ENCODE data around the gene ATAD3B. TPM values are rescaled to one million over a fixed set of nuclear protein-coding genes. Genes with fewer than 3 reads are reported as not detected.

ATAD3B gene
- 8.3 TPM for total RNA-seq
- long read RNA-seq, full-length matches to known transcripts, result 8 of 17 reads
- long read RNA-seq, partial matches to known transcripts, result 1 of 17 reads
- long read RNA-seq, other reads (novel, unspliced or antisense), result 8 of 17 reads

- H3K4me1 ChIP-seq, result peaks cover 33% of the 10 kb centered on the region
- peak; percentile 96 for DNase-seq
- H3K4me3 ChIP-seq, result peak within 1 kb of the TSS; percentile 75
- no peaks in the 10 kb centered on the region for H3K27me3 ChIP-seq (ENCODE audit: low read depth)
- no peak for TF ChIP-seq CTCF (IDR thresholded peaks at IDR 0.05; ENCODE audit: borderline replicate concordance)
- H3K9me3 ChIP-seq (replicated peaks), result no peaks in the 10 kb centered on the region
- intact Hi-C loops (cut with micrococcal nuclease), result no loop called here
- H3K27ac ChIP-seq (replicated peaks), result peak within 1 kb of the TSS; percentile 89
- H3K36me3 ChIP-seq, result peaks cover 1% of the 10 kb centered on the region
These were observed at the start of gene ATAD3B for GRCh38 chr1:1471389-1472052. ATAD3B (plus strand) TSS chr1:1471765; CDS start chr1:1471885, 120 bp downstream.

GRCh38 chr1:1421907-1422464, 49.6 kb upstream of the ATAD3B start:
- no peak overlapping the region for H3K27ac ChIP-seq (replicated peaks)
- H3K36me3 ChIP-seq, result no peaks in the 10 kb centered on the region
- no peak for TF ChIP-seq CTCF (IDR thresholded peaks at IDR 0.05; ENCODE audit: borderline replicate concordance)
- intact Hi-C loops (cut with micrococcal nuclease), result no loop called here
- no peaks in the 10 kb centered on the region for H3K9me3 ChIP-seq (replicated peaks)
- H3K4me3 ChIP-seq, result no peak overlapping the region
- no peak for DNase-seq
- H3K4me1 ChIP-seq, result peaks cover 17% of the 10 kb centered on the region
- peaks cover 16% of the 10 kb centered on the region for H3K27me3 ChIP-seq (ENCODE audit: low read depth)

DNA sequence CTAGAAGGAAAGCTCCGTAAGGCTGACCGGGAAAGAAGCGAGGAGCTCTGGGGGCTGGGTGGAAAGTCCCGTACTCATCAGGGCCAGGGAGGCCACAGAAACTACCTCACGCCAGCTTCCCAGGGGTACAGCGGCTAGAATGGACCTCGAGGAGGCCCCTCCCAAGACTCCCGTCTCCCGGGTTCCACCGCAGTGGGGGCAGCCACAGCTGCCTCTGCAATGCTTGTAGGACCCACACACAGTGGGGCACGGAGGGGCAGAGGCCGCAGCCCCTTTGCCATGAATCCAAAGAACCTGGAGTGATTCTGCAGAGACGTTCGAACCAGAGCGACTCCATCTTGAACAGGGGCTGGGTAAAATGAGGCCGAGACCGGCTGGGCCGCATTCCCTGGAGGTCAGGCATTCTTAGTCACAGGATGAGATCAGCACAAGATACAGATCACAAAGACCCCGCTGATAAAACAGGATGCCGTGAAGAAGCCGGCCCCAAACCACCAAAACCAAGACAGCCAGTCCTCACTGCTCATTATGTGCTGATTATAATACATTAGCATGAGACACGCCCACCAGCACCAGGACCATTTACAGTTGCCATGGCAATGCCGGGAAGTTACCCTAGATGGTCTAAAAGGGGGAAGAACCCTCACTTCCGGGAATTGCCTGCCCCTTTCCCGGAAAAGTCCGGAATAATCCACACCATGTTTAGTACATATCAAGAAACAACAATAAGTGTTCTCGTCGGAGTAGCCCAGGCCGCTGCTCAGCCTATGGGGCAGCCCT, 48.9 kb upstream of the ATAD3B start:
- intact Hi-C loops (cut with micrococcal nuclease), result no loop called here
- TF ChIP-seq CTCF (IDR thresholded peaks at IDR 0.05; ENCODE audit: borderline replicate concordance), result no peak
- H3K9me3 ChIP-seq (replicated peaks), result no peaks in the 10 kb centered on the region
- H3K36me3 ChIP-seq, result no peaks in the 10 kb centered on the region
- no peak overlapping the region for H3K4me3 ChIP-seq
- H3K4me1 ChIP-seq, result peaks cover 17% of the 10 kb centered on the region
- no peak for DNase-seq
- H3K27me3 ChIP-seq (ENCODE audit: low read depth), result peaks cover 17% of the 10 kb centered on the region
- H3K27ac ChIP-seq (replicated peaks), result no peak overlapping the region

DNA sequence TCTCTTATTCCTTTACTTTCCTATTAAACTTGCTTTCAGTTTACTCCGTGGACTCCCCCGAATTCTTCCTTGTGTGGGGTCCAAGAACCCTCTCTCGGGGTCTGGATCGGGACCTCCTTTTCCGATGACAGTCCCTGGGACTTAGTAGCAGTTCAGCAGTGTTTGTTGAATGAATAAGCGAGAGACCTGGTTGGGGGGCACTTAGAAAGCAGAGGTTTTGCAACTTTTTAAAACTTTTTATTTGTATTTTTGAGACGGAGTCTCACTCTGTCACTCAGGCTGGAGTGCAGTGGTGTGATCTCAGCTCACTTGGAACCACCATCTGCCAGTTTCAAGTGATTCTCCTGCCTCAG, 48.3 kb upstream of the ATAD3B start:
- Histone ChIP-seq H3K9me3 (replicated peaks) (no peaks in the 10 kb centered on the region), H3K27ac (replicated peaks) (no peak overlapping the region), H3K4me1 (peaks cover 19% of the 10 kb centered on the region), H3K27me3 (ENCODE audit: low read depth) (peaks cover 19% of the 10 kb centered on the region), H3K36me3 (no peaks in the 10 kb centered on the region), H3K4me3 (no peak overlapping the region)
- intact Hi-C loops (cut with micrococcal nuclease), result no loop called here
- no peak for DNase-seq
- TF ChIP-seq CTCF (IDR thresholded peaks at IDR 0.05; ENCODE audit: borderline replicate concordance), result no peak

- TF ChIP-seq CTCF (IDR thresholded peaks at IDR 0.05; ENCODE audit: borderline replicate concordance), result no peak
- H3K4me1 ChIP-seq, result peaks cover 29% of the 10 kb centered on the region
- DNase-seq, result no peak
These were observed 46.9 kb upstream of the ATAD3B start for GRCh38 chr1:1424707-1425106.

More at GRCh38 chr1:1424707-1425106, 46.9 kb upstream of the ATAD3B start:
- Histone ChIP-seq H3K9me3 (replicated peaks) (no peaks in the 10 kb centered on the region), H3K4me3 (no peak overlapping the region), H3K27me3 (ENCODE audit: low read depth) (peaks cover 24% of the 10 kb centered on the region), H3K27ac (replicated peaks) (no peak overlapping the region), H3K36me3 (no peaks in the 10 kb centered on the region)
- intact Hi-C loops (cut with micrococcal nuclease), result no loop called here
